NCI-H146 treated with DMSO at 0.1 percent for 48 hours (cell line): ENCODE data around the gene SERINC4.

Experiments
- DNase-seq: peaks from one replicate; lab custom pipeline; 2025; ENCODE audit not compliant: unreplicated experiment; lab: John Stamatoyannopoulos, UW

SERINC4 gene

DNA sequence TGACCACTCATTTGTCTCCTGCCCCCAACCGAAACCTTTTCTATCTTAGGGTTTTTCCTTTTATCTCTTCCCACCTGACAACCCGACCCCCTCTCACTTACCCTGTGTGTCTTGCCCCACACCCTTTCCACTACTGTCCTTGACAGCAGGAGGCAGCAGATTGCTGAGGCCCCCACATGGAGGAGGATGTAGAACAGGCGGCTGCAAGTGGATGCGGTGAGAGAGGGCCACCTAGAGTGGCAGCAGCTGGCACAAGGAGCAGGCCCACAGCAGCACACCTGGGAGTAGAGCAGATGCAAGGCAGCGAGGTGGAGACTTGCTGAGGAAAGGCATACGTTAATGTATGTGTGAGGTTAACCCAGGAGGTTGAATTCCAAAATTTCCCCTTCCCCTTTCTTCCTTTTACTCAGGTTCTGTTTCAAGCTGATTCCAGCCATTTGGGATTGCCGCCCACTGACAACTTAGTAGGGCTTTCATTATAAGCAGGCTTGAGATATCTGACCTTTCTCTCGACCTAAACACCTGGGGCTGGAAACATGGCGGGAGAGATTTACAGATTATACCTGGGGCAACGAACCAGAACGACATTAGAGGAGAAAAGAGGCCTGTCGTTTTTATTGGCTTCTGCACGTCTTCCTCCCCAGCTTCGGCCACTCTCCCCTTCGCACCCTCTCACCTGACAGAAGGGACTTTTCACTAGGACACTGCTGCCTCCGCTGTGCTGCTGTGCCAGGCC lies 643 bp downstream of the SERINC4 start:
- peak; percentile 68 for DNase-seq

DNA sequence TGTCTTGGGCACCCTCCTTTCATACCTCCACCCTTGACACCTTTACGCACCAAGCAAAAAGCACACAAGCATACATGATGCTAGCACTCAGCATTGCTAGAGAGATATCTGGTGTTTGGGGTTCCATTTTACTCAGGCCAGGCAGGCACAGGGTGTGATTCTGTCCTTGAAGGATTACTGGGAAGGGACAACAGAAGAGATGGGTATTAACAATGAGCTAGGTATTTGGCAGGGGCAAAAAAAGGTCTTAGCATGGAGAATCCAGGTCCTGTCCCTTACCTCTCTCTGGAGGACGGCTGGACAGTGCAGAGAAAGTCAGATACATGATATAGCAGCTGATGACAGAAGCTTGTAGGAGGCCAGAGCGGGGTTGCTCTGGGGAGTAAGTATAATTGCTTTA lies 3.5 kb downstream of the SERINC4 start:
- no peak for DNase-seq

DNA sequence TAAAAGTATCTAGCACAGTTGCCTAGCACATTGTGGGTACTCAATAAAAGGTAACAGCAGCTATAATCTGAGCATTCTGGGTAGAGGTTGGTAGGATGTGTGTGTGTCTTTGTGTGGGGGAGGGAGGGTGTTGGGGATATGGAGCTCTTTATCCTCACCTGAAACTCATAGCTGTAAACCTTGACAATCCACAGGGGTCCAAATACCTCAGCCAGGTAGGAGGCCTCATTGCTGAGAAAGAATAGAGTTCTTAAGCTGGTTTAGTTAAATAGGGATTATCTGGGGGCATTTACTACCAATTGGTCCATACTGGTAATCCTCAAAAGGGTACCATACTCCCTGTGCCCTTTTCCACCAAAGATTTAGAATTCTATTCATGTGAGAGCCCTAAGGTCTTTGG lies 4.0 kb downstream of the SERINC4 start:
- DNase-seq, result no peak

DNA sequence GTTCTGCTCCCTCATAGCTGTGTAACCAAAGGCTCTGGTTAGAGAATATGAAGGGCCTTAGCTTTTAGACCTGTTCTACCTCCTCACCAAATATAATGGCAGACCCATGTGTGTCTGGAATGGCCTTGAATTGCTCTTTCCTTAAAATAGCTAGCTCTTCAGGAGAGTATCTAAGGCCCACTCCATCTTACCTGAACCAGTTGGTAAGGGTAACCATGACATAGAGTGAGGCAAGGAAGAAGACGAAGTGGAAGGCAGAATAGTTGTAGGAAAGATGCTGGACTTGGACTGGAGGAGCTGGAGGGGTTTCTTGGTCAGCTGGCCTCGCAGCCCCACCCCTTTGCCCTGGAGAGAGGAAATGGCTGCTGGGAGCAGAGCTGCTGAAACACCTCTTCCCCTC lies 4.8 kb downstream of the SERINC4 start:
- no peak for DNase-seq

DNA sequence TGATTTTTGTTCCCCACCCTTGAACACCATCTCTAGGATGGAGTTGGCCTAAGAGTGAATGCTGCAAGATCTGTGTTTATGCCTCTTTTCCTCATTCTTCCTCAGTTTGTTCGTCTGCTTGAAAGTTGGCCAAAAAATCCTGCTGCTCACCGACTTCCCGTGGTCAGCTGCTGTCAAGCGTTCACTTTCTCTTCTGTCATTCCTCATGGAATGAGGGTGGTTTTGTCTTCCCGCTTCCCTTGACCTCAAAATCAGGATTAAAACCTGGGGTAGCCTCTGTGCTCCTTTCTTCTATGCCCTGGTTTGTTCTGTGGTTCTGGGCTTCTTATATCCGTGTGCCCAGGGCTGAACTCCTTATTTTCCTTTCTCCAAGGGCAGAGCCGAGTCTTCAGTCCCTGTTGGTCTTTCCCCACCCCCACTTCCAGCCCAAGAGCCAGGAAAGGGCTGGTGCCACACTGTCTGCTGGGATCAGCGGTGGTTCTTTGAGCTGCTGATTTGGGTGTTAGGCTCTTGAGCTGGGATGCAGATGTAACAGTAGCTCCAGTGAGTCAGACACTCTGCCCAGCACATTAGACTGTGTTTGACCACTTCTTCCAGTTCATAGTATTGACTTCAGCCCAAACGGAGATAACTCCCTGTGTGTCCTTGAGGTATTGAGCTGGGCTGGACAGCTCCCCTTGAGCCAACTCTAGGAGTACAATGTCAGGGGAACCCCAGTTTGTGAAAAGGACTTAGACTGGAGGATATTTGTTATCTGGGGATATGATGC lies 5.6 kb downstream of the SERINC4 start:
- DNase-seq, result no peak

DNA sequence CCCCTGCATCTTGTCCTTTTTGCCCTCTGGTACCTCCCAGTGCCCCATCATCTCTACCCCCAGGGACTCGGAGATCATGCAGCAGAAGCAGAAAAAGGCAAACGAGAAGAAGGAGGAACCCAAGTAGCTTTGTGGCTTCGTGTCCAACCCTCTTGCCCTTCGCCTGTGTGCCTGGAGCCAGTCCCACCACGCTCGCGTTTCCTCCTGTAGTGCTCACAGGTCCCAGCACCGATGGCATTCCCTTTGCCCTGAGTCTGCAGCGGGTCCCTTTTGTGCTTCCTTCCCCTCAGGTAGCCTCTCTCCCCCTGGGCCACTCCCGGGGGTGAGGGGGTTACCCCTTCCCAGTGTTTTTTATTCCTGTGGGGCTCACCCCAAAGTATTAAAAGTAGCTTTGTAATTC lies 6.4 kb downstream of the SERINC4 start:
- no peak for DNase-seq

DNA sequence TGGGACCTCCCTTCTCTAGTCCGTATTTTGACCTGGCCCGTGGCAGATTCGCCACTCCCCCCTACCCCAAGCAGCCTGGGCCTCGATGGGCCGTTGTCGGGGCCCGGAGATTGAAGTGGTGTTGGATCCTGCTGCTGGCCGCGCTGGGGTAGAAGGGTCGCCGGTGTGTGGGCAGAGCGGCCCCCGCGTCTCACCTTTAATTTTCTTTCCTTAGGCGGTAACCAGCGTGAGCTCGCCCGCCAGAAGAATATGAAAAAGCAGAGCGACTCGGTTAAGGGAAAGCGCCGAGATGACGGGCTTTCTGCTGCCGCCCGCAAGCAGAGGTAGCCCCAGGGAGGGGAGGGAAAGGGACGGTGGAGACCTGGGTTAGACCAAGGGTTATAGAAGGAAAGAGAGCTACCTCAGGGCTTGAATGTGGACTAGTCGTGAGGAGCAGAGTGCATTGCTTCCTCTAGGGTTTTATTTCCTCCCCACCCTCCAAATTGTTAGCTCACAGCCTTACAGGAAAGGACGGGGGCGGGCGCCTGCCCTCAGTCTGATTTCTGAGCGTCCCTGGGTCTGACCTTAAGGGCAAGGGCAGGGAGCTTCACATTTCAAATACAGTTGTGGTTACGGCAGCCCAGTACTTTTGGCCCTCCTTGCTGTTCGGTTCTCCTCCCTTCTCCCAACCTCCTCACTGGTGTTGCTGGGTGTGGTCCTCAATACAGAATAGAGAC lies 7.1 kb downstream of the SERINC4 start:
- no peak for DNase-seq

DNA sequence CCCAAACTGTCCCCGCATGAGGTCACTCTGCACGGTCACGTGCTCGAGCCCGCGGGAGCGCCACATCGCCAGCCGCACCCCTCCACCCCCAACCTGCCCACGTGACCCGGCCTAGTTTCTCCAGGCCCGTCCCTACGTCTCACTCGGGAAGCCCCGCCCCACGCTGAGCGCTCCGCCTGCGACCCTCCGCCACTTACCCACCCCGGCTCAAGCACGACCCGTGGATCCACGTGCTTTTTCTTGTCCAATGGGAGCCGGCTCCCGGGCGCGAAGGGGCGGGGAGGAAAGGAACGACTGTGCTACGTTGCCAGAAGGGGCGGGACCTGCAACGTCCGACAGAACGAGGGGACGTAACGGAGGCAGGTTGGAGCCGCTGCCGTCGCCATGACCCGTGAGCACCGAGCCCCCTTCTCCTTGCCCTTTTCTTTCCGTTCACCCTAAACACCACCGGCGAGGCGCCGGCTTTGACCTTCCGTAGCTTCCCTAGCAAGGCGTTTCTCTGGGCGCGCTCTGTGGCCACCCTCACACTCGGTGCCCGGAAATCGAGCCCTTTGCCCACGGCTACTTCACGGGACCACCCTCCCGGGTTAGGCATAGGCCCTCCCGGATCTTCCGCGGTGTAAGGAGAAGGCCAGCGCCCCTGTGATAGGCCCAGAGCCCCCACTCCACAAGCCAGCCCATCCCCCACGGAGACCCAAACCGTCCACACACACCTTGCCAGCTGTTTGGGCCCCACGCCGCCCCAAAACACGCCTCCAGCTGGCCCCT lies 7.8 kb downstream of the SERINC4 start, which contains the start of gene SERF2:
Gene SERF2, plus strand, starts transcription at position 328 of the 768 bp plus-strand sequence. Its CDS starts 57 bp downstream, at position 385.
- DNase-seq, result peak; percentile 87

DNA sequence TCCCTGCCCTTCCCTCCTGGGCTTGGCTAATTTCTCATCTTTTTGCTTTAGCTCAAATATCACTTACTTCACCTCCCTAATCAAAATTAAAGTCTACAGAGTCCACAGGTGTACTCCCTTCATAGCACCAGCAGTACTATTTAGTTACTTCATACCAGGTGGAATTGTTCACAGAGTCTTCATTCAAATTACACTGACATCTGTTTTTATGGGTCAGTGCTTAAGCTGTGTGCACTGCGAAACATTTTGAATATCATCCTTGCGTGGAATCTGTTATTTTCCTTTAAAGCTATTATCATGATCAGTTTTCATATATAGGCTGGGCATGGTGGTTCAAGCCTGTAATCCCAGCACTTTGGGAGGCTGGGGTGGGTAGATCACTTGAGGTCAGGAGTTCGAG lies 10.6 kb downstream of the SERINC4 start:
- no peak for DNase-seq

DNA sequence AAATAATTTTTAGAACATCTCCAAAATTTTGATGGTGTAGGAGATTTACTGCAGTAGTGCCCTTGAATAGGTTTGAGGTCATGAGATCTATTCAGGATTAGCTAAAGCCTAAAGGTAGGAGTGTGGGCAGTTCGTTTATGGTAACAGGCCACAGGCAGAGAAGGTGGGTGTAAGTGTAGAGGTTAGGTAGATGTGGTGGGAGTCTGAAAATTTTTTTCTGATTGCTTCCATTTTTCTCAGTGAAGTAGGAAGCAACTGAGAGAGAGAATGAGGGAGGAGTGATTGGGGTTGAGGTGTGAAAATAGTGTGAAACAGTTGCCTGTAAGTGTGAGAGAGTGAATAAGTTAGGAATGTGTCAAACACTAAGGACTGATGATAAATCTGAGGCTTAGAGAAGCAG lies 21.0 kb downstream of the SERINC4 start:
- no peak for DNase-seq

DNA sequence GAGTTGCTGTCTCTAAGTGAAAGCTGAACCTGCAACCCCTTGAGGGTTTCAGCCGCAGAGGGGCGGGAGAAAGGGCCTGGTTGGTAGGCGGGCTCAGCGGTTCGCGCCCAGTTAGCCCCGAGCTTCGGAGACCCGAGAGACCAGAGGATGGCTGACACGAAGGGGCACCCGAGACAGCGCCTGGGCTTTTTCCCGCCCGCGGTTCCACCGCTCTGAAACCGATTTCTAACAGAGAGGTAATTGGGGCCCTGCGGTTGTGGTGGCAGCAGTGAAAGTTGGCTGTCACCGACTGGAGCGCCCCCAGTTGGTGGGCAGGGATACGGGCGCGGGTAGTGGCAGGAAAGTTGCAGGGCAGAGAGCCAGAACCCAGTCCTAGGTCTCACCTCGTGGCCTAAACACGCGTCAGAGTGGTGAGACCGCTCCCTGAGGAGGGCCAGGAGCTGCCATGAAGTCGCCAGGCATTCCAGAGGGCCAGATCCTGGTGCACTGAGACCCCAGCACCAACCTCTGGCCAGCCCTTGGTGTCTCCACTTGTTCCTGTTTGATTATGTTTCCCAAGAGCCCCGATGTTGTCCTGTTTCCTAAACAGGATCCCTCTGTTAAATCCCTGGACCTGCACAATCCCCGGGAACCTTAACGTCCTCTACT lies 22.6 kb downstream of the SERINC4 start:
- peak; percentile 56 for DNase-seq

DNA sequence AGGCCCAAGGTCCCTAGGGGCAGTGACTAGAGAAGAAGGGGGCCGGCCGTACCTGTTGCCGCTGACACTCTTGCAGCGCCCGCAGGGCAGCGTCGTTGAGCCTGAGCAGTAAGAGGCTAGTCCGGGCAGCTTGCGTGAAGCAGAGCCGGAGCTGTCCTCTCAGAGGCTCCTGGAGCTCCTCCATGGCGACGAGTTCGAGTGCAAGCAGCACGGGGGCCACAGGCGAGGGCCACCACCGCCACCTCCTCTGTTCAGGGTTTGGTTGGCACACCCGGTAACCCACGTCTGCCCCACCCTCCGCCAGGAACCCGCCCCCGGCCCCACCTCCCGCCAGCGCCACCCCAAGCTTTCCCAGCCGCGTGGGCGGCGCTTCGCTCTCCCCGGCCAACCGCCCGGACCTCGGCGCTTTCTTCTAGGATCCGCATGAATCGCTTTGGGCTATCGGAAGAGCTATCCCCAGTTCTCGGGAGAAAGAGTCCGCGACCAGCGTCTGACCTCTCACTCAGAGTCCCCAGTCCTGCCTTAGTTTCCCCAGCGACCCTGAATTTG lies 23.2 kb downstream of the SERINC4 start, which contains the start of gene ELL3:
Gene ELL3, minus strand, starts transcription at position 249 of the 549 bp plus-strand sequence. Its CDS starts 65 bp downstream, at position 184.
- DNase-seq, result peak; percentile 56

DNA sequence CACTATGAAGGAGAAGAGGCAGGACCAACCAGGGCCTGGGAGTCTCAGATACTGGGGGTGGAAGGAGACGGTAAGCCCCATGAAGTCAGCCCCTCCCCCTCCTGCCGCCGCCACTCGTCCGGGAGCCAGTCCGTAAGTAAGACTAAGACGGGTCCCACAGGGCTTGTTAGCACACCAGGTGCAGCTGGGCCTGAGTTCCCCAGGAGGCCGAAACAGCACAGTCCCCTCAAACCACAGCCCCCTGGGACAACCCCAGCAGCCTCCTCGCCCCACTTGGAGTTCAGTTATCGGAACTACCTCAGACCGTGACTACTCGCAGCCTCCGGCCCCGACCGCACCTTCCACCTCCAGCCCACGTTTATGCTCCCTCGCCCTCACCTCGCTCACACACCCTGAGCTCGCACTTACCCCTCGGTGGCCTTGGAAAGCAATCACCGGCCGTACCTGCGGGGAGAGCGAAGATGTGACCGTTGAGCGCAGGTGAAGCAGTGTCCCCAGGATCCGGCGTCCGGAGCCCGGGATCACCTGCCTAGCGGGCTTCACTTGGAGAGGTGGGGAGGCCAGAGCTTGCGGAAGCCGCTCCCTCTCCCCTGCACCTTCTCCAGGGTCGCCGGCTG lies 23.8 kb downstream of the SERINC4 start:
- DNase-seq, result peak; percentile 27

DNA sequence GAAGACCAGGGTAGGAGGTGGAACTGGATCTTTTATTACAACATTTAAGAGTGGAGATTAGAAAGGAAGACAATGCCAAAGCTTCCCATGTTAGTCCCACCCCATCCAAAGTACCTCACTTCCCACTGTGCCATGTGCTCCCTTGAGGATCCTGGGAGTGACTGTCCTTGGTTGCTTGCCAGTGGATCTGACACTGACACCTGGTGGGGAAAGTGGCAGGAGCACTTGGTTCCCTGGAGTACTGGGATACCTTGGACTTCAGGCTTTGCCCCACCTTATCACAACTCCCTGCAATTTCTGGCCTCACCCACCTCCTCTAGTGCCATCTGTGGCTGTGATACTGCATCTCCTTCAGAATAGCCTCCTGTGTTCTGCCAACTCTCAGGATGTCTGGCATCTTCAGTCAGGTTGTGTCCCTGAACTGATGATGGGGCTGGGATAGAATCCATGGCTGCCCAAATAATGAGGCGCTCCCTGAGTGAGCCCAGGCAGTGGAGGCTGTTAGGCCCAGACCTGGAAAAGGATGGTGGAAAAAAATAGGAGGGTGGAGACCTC lies 24.5 kb downstream of the SERINC4 start:
- DNase-seq, result peak; percentile 26

DNA sequence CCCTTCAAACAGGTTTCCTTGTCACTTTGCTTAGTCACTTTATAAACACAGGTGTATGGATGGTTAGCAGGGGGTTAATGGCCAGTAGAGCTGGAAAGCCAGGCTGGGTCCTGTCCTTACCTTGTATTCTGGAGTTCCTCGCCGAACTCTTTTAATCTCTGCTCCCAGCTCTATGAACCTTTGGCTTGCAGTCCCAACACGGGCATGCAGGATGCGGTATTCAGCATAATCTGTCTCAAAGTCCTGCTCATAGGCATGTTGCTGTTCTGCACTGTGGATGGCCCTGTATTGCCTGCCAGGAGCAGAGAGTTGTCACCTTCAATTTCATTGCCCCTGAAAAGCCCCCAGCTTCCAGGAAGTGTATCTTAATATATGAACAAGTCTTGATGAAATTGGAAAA lies 26.0 kb downstream of the SERINC4 start:
- DNase-seq, result no peak

DNA sequence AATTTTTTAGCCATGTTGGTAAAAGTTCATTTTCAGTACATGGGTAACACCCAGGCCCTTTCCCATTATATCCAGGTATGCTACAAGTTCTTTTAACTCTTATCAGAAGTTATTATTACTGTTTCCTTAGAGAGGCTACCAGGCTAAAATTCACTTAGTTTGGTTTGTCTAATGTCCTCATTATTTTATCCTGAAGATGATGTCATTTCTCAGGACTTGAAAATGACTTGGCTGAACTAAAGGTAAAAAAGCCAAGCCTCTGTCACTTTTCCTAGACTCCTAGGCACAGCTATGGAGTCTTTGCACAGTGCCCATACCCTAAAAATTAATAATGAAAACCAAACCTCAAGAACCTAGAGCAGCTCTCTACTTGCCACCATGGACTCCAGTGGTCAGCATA lies 27.4 kb downstream of the SERINC4 start:
- DNase-seq, result no peak

DNA sequence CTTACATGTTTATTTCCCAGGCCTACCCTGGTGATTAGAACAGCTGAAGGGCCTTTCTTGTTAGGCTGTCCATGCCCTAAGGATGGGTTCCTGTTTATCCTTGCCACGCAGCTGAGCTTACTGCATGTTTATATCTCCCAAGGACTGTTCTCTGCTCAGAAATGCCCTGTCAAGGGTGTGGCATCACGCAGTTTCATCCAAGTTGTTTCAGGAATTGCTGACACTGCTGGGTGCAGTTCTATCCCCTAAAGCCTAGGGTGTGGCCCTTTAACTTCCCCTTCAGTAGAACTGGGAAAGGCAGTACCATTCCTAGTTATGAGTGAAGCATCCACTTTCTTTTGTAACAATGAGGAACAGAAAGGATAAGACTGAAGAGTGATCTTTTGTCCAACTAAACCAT lies 28.2 kb downstream of the SERINC4 start:
- no peak for DNase-seq

DNA sequence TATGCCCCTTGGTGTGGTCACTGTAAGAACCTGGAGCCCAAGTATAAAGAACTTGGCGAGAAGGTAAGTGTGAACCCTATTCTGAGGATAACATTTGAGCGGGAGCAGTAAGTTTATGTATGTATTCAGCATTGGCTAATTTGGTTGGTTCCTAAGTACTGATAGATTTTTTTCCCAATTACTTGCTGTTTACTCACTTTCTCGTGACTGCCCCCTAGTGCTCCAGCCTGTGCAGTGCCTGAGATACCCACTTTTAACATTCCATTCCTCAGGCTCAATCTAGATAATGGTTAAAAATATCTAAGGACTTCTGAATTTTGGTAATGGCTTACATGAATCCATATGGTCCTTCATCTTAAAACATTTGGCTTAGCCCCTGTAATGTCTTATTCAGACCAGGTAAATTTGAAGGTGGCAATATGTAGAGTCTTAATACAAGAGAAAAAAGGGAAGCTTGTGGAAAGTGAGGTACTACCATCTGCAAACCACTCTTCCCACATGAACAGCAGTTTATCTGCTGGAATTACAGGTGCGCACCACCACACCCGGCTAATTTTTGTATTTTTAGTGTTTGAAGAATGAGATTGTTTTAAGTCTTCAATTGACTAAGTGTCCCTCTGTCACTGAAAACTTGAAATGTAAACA lies 30.3 kb downstream of the SERINC4 start:
- DNase-seq, result no peak
